SK-N-SH (cell line): ENCODE data around the gene CTSA. TPM values are rescaled to one million over a fixed set of nuclear protein-coding genes. Genes with fewer than 3 reads are reported as not detected.

Experiments used
- CTCF ChIA-PET: fragments of 300-600, 350-600 bp; formaldehyde crosslinking; extraction: SDS; loops from one replicate; lab custom pipeline; 2021; lab: Yijun Ruan, JAX
- POLR2A ChIA-PET: fragments of 350-600 bp; sonication (Branson Sonifier 250); formaldehyde crosslinking; extraction: SDS; loops from one replicate; lab custom pipeline; 2020; ENCODE audit warnings: antibody characterized with exemption, inconsistent platforms; lab: Yijun Ruan, JAX
- DNase-seq: peaks from one replicate; pipeline ENCODE4 v3.0.0; 2012
- H2AFZ ChIP-seq: fragments of 200-600 bp; sonication (generic); 2 replicates; pipeline ENCODE4 v1.8.1; 2016; ENCODE audit warnings: antibody characterized with exemption, mild to moderate bottlenecking, low read depth
- H3F3A ChIP-seq: fragments of 200-600 bp; sonication (generic); replicated peaks from 2 replicates; pipeline ENCODE3; 2016; ENCODE audit warnings: antibody characterized with exemption, mild to moderate bottlenecking; ENCODE audit not compliant: insufficient read depth
- H3K27ac ChIP-seq, 2 experiments: fragments of 200-500 bp in 1 of 2; fragments of 200-600 bp in 1 of 2; sonication (Bioruptor generic) in 1 of 2; sonication (generic), shearing (Covaris generic) in 1 of 2; 2 replicates each; pipeline versions ENCODE4 v1.5.1 to v1.6.1; 2014 to 2016; ENCODE audit warnings: low read depth in 2 of 2, inconsistent platforms in 1 of 2, low read length in 1 of 2, mild to moderate bottlenecking in 1 of 2, mixed read lengths in 1 of 2
- H3K27me3 ChIP-seq: fragments of 200-600 bp; sonication (generic), shearing (Covaris generic); 2 replicates; pipeline ENCODE4 v1.6.1; 2016; ENCODE audit warnings: mixed run types; ENCODE audit not compliant: insufficient read depth
- H3K36me3 ChIP-seq, 2 experiments: fragments of 200-500 bp in 1 of 2; fragments of 200-600 bp in 1 of 2; sonication (Bioruptor generic) in 1 of 2; sonication (generic) in 1 of 2; replicated peaks in 1 of 2; 2 replicates each; pipeline versions ENCODE3 to v1.5.1; 2014 to 2016; ENCODE audit warnings: low read length in 1 of 2, mild to moderate bottlenecking in 1 of 2; ENCODE audit not compliant: insufficient read depth in 2 of 2, control insufficient read depth in 1 of 2
- H3K4me1 ChIP-seq, 2 experiments: fragments of 200-500 bp in 1 of 2; fragments of 200-600 bp in 1 of 2; sonication (Bioruptor generic) in 1 of 2; sonication (generic), shearing (Covaris generic) in 1 of 2; 2 replicates each; pipeline versions ENCODE4 v1.5.1 to v1.6.1; 2014 to 2016; ENCODE audit warnings: low read depth in 1 of 2, low read length in 1 of 2, mixed run types in 1 of 2; ENCODE audit not compliant: insufficient read depth in 2 of 2, control insufficient read depth in 1 of 2
- H3K4me2 ChIP-seq: fragments of 200-600 bp; sonication (generic), shearing (Covaris generic); 2 replicates; pipeline ENCODE4 v1.6.1; 2017; ENCODE audit warnings: mixed run types
- H3K4me3 ChIP-seq, 2 experiments: fragments of 200-500 bp in 1 of 2; fragments of 200-600 bp in 1 of 2; sonication (Bioruptor generic) in 1 of 2; sonication (generic), shearing (Covaris generic) in 1 of 2; 2 replicates each; pipeline versions ENCODE4 v1.5.1 to v1.8.1; 2014 to 2016; ENCODE audit warnings: low read depth in 2 of 2, inconsistent platforms in 1 of 2, low read length in 1 of 2, mild to moderate bottlenecking in 1 of 2, mixed read lengths in 1 of 2, moderate library complexity in 1 of 2
- H3K79me2 ChIP-seq: fragments of 200-600 bp; sonication (generic); 2 replicates; pipeline ENCODE4 v1.8.1; 2017; ENCODE audit warnings: mild to moderate bottlenecking; ENCODE audit not compliant: insufficient read depth
- H3K9ac ChIP-seq: fragments of 200-600 bp; sonication (generic); 2 replicates; pipeline ENCODE4 v1.6.1; 2017; ENCODE audit warnings: mixed run types
- H3K9me2 ChIP-seq: fragments of 200-600 bp; sonication (generic); 2 replicates; pipeline ENCODE4 v1.6.1; 2017; ENCODE audit warnings: mixed run types
- H3K9me3 ChIP-seq: fragments of 200-600 bp; sonication (generic); 2 replicates; pipeline ENCODE4 v1.6.1; 2017; ENCODE audit warnings: mixed run types, mild to moderate bottlenecking, moderate library complexity
- H4K20me1 ChIP-seq: fragments of 200-600 bp; sonication (generic); 2 replicates; pipeline ENCODE4 v1.6.1; 2017; ENCODE audit warnings: mild to moderate bottlenecking, mixed run types; ENCODE audit not compliant: insufficient read depth
- CHD2 ChIP-seq: fragments of 150-350 bp; IDR thresholded peaks from 2 replicates; pipeline ENCODE4 v1.6.1; 2018; ENCODE audit warnings: low read length; ENCODE audit not compliant: partially characterized antibody
- CTCF ChIP-seq: fragments of 200-600 bp; sonication (generic); IDR thresholded peaks from 2 replicates; pipeline ENCODE4 v1.6.1; 2017; ENCODE audit warnings: antibody characterized with exemption, mild to moderate bottlenecking, moderate library complexity
- EP300 ChIP-seq, 2 experiments: IDR thresholded peaks; 2 replicates each; pipeline versions ENCODE4 v1.4.0 to v1.6.1; 2012; ENCODE audit warnings: borderline replicate concordance in 1 of 2, low read depth in 1 of 2, low read length in 1 of 2
- FOSL2 ChIP-seq: IDR thresholded peaks from 2 replicates; pipeline ENCODE4 v1.4.0; 2012; ENCODE audit warnings: low read depth, mild to moderate bottlenecking, moderate library complexity, borderline replicate concordance
- FOXJ3 ChIP-seq: sonication (generic); formaldehyde crosslinking; IDR thresholded peaks from 2 replicates; pipeline ENCODE4 v1.5.1; 2020; ENCODE audit warnings: mild to moderate bottlenecking, missing genetic modification reagents
- GATA2 ChIP-seq: sonication (generic); formaldehyde crosslinking; IDR thresholded peaks from 2 replicates; pipeline ENCODE4 v1.5.0; 2020; ENCODE audit warnings: mild to moderate bottlenecking, missing genetic modification reagents
- NRF1 ChIP-seq: IDR thresholded peaks from 2 replicates; pipeline ENCODE4 v1.6.1; 2012; ENCODE audit warnings: low read depth, mild to moderate bottlenecking, low read length
- YY1 ChIP-seq: IDR thresholded peaks from 2 replicates; pipeline ENCODE4 v1.4.0; 2012; ENCODE audit warnings: low read depth, mild to moderate bottlenecking
- WGBS: methylation state at CpG from one replicate; pipeline ENCODE4 v1.1.6; 2017; ENCODE audit warnings: low lambda C conversion rate; 5-methylcytosine and 5-hydroxymethylcytosine counted together
- polyA plus RNA-seq, 3 experiments: library from polyadenylated mRNA; depleted of rRNA; stranded (reverse); fragments of >200 nt; gene quantifications; 2 replicates each; pipeline ENCODE4 v1.2.3, GENCODE V29; 2012
- TF ChIP-seq, protein P1 (sequence below): IDR thresholded peaks from 2 replicates; pipeline ENCODE4 v1.4.0; 2012; ENCODE audit warnings: low read depth, borderline replicate concordance
- TF ChIP-seq, protein P2 (sequence below): IDR thresholded peaks from 2 replicates; pipeline ENCODE4; 2012
- TF ChIP-seq, protein P3 (sequence below): IDR thresholded peaks from 2 replicates; pipeline ENCODE4 v1.6.1; 2012; ENCODE audit warnings: mild to moderate bottlenecking, low read depth, low read length, moderate library complexity

CTSA gene
- polyA plus RNA-seq, 1 of the 3 experiments (the other 2 are of a cell fraction): 338 TPM

- no peaks in the 10 kb centered on the region for H3K27me3 ChIP-seq
- peaks cover 7 to 8% of the 10 kb centered on the region in 2 experiments; a peak in 1 of 4 replicates for H3K4me1 ChIP-seq
- peaks cover 10% of the 10 kb centered on the region for H3K79me2 ChIP-seq
- 91% methylated on average over 9 of the region's 12 CpGs for WGBS
- H3F3A ChIP-seq: peaks cover 9% of the 10 kb centered on the region
- no peak overlapping the region for H3K9ac ChIP-seq
- H3K4me2 ChIP-seq: 0 out of 2 replicates have a peak overlapping the region, but pooled peaks have one; percentile 55
- H3K4me3 ChIP-seq: no peak overlapping the region
- no peak for TF ChIP-seq YY1
- no peak for TF ChIP-seq NRF1
- TF ChIP-seq EP300 (IDR thresholded peaks at IDR 0.05; ENCODE audit: borderline replicate concordance in 1 of 2, low read depth in 1 of 2, low read length in 1 of 2): no peak
- ChIA-PET POLR2A (interaction anchor here (1.0 to 3.2 kb wide), 2 partner anchors 25 to 121 kb away, joined by 3 to 46 read pairs; partner anchors contain the start of gene PCIF1), CTCF (interaction anchor here (1.1 to 2.0 kb wide), 4 partner anchors 17 to 75 kb away, joined by 3 to 13 read pairs (median 4); partner anchors contain the start of genes CTSA and NEURL2)
- no peaks in the 10 kb centered on the region; the same call in 1 of the 2 replicates for H4K20me1 ChIP-seq
- H3K9me3 ChIP-seq: no peaks in the 10 kb centered on the region
- H3K9me2 ChIP-seq: no peaks in the 10 kb centered on the region
- peaks cover 21 to 24% of the 10 kb centered on the region in 2 experiments for H3K36me3 ChIP-seq
- DNase-seq: no peak
- no peak overlapping the region for H3K27ac ChIP-seq
- no peak overlapping the region for H2AFZ ChIP-seq
Observed at GRCh38 chr20:45909336-45909808, 18.2 kb downstream of the CTSA start.

GRCh38 chr20:45909817-45910669 is 18.9 kb downstream of the CTSA start:
- Histone ChIP-seq H3K79me2 (peaks cover 10% of the 10 kb centered on the region), H3K27me3 (no peaks in the 10 kb centered on the region), H3K9me3 (no peaks in the 10 kb centered on the region), H2AFZ (peak overlapping the region; percentile 21; the same call in 1 of the 2 replicates), H3F3A (peaks cover 9% of the 10 kb centered on the region), H3K36me3 (peaks cover 16 to 21% of the 10 kb centered on the region in 2 experiments), H3K9ac (no peak overlapping the region), H3K4me2 (peak overlapping the region; percentile 55), H4K20me1 (no peaks in the 10 kb centered on the region; the same call in 1 of the 2 replicates), H3K4me1 (peaks cover 7 to 8% of the 10 kb centered on the region in 2 experiments; a peak in 1 of 4 replicates), H3K4me3 (peak overlapping the region; percentile 25 to 52; a peak in 3 of 4 replicates), H3K27ac (peak overlapping the region; percentile 8 to 40; a peak in 1 of 4 replicates), H3K9me2 (no peaks in the 10 kb centered on the region)
- no peak for TF ChIP-seq CTCF
- TF ChIP-seq GATA2 (CRISPR knock-in tag): no peak
- TF ChIP-seq FOSL2: no peak
- TF ChIP-seq, protein P1, sequence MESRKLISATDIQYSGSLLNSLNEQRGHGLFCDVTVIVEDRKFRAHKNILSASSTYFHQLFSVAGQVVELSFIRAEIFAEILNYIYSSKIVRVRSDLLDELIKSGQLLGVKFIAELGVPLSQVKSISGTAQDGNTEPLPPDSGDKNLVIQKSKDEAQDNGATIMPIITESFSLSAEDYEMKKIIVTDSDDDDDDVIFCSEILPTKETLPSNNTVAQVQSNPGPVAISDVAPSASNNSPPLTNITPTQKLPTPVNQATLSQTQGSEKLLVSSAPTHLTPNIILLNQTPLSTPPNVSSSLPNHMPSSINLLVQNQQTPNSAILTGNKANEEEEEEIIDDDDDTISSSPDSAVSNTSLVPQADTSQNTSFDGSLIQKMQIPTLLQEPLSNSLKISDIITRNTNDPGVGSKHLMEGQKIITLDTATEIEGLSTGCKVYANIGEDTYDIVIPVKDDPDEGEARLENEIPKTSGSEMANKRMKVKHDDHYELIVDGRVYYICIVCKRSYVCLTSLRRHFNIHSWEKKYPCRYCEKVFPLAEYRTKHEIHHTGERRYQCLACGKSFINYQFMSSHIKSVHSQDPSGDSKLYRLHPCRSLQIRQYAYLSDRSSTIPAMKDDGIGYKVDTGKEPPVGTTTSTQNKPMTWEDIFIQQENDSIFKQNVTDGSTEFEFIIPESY: no peak
- TF ChIP-seq, protein P2, sequence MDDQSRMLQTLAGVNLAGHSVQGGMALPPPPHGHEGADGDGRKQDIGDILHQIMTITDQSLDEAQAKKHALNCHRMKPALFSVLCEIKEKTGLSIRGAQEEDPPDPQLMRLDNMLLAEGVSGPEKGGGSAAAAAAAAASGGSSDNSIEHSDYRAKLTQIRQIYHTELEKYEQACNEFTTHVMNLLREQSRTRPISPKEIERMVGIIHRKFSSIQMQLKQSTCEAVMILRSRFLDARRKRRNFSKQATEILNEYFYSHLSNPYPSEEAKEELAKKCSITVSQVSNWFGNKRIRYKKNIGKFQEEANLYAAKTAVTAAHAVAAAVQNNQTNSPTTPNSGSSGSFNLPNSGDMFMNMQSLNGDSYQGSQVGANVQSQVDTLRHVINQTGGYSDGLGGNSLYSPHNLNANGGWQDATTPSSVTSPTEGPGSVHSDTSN: no peak
- no peak for TF ChIP-seq FOXJ3 (CRISPR knock-in tag)
- TF ChIP-seq CHD2: no peak
- TF ChIP-seq, protein P3, sequence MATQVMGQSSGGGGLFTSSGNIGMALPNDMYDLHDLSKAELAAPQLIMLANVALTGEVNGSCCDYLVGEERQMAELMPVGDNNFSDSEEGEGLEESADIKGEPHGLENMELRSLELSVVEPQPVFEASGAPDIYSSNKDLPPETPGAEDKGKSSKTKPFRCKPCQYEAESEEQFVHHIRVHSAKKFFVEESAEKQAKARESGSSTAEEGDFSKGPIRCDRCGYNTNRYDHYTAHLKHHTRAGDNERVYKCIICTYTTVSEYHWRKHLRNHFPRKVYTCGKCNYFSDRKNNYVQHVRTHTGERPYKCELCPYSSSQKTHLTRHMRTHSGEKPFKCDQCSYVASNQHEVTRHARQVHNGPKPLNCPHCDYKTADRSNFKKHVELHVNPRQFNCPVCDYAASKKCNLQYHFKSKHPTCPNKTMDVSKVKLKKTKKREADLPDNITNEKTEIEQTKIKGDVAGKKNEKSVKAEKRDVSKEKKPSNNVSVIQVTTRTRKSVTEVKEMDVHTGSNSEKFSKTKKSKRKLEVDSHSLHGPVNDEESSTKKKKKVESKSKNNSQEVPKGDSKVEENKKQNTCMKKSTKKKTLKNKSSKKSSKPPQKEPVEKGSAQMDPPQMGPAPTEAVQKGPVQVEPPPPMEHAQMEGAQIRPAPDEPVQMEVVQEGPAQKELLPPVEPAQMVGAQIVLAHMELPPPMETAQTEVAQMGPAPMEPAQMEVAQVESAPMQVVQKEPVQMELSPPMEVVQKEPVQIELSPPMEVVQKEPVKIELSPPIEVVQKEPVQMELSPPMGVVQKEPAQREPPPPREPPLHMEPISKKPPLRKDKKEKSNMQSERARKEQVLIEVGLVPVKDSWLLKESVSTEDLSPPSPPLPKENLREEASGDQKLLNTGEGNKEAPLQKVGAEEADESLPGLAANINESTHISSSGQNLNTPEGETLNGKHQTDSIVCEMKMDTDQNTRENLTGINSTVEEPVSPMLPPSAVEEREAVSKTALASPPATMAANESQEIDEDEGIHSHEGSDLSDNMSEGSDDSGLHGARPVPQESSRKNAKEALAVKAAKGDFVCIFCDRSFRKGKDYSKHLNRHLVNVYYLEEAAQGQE: no peak
- TF ChIP-seq EP300 (IDR thresholded peaks at IDR 0.05; ENCODE audit: borderline replicate concordance in 1 of 2, low read depth in 1 of 2, low read length in 1 of 2): no peak
- no peak for TF ChIP-seq NRF1
- ChIA-PET CTCF (interaction anchor here (1.1 to 2.0 kb wide), 4 partner anchors 18 to 75 kb away, joined by 3 to 13 read pairs (median 4); partner anchors contain the start of genes CTSA and NEURL2), POLR2A (interaction anchor here (0.6 to 3.2 kb wide), 6 partner anchors 9 to 120 kb away, joined by 3 to 46 read pairs (median 5); partner anchors contain the start of genes CTSA, NEURL2, PCIF1 and ZSWIM1)
- WGBS: 80% methylated on average over 19 of the region's 22 CpGs
- DNase-seq: no peak
